Right renal pelvis (tissue), 4 donors: ENCODE data around the gene ZNF354C. TPM values are rescaled to one million over a fixed set of nuclear protein-coding genes. Genes with fewer than 3 reads are reported as not detected.

Experiments used
- DNase-seq, 4 donors: peaks; one replicate each; pipeline ENCODE4 v3.0.0-alpha.2; 2013; ENCODE audit warnings: low read depth in 4 of 4, low spot score in 3 of 4, missing footprints in 1 of 4
- polyA plus RNA-seq, 4 donors: library from polyadenylated mRNA; unstranded; fragments of 120-200 nt; gene quantifications; one replicate each; pipeline ENCODE4 v1.2.1, GENCODE V29; 2013; ENCODE audit not compliant: insufficient read length in 4 of 4

ZNF354C gene
- polyA plus RNA-seq, 4 donors: 15.9 to 20.0 (median 18.7) TPM

DNA sequence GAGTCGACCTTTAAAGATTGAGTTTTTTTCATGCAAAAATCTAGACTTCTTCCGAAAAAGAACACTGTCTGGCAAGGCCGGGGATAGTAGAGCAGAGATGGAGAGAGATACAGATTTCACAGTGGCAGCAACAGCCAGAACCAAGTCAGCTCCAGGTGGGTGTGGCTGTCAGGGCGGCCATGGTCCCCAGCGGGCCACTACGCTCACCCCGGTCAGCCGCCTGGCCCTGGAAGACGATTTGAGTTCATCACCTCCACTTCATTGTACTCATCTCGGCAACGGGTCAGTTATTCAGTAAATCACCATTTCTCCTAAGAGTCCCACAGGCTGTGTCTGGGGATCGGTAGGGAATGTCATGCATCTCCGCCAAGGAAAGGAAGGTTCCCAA is 53.0 kb downstream of the ZNF354C start:
- DNase-seq: no peak

DNA sequence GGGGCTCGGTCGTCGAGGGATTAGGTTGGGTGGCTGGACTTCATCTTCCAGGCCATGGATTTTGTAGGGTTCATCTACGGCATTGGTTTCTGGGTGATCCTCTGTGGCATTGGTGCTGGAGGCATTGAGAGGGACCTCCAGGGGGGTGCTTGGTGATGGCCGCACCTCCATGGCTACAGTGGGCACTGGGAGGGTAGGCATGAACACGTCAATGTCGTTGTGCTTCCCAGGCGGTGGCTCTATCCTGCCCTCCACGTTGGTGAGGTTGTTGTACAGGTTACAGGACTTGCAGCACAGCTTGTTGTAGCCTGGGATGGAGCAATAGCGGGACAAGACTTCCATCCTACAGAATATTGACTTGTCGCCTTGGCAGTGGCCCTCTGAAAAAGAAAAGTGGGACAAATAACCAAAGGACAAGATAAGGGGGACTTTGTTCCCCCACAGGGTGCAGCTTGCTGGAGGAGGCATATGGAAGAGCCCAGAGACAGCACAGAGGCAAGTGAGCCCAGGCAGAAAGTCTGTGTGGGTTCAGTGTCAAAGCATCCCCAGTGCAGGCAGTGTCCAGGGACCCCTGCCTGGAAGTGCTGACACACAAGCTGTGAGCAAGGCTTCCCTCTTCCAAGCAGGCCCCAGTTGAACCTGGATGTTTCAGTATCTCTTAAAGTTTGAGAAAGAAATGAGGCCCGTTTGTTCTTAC is 53.9 kb downstream of the ZNF354C start:
- DNase-seq: no peak

DNA sequence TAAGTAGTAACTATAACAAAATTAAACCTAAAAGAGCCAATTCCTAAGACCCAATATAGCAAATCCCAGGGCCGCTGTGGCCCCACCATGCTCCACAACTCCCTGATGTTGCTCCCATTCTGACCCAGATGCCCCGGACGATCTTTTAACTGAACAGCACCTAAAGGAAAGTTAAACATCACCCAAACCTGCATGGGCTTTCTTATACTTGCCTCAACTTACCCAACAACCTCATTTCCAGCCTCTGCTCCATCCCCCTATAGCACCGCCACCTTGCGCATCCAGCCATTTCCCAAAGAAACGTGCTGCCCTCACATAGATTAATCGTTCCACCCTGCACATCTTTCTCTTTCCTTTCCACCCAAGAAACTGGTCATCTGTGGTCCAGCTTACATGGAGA is 54.6 kb downstream of the ZNF354C start:
- no peak for DNase-seq

GRCh38 chr5:179115307-179115706 is 55.1 kb downstream of the ZNF354C start:
- DNase-seq: no peak

DNA sequence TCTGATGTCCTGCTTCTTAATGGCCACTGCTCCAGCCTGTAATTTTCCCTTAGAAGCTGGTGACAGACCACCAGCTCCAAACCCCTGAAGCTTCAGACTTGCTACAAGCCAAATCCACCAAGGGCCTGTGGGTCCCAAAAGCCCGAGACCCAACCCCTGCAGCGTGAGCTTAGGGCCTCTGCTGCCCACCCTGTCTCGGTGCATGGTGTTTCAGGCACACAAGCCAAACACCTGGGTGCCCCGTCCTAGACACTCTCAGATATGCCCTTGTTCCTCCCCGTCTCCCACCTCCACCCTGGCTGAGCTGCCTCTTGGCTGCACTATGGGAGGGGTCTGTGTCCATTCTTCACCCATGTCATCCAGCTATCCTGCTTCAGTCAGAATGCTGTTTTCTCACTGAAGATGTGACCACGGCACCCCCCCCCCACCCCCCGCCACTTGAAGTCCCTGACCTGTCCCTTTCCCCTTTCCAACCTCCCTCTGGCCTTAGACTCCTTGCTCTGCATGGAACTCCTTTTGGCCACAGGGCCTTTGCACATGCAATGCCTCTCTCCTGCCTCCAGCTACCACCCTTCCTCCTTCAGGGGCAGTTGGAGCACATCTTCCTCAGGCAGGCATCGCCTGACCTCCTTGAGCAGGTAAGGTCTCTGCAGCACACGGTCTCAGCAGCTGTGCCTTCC is 55.8 kb downstream of the ZNF354C start:
- DNase-seq: no peak

GRCh38 chr5:179118338-179118737 is 58.2 kb downstream of the ZNF354C start:
- no peak for DNase-seq

DNA sequence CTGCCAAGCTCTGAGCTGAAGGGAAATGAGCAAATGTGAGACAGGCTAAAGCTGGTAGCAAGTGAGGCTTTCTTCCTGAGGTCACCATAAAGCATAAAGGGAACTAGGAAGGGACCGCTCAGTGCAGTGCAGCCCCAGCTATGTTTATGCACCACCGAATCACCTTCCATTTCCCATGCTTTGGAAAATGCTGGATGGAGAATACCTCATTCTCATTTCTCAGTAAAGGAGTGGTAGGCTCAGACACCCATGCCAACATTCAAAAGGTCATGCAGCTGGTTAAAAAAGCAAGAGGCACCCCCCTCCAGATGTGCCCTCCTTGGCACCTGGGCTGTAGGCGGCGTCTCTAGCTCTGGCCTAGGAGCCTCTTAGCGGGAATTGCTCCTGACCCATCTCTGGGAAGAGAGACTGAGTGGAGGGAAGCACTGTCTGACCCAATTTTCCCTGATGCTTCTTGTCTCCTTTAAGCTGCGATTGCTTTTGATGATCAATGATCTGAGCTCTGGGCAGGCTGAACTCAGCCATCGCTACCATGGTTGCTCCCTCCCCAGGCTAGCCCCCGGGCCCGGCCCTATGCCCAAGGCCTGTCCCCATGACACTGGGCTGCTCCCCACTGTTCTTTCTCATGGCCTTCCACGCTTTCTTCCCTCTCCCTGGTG is 58.7 kb downstream of the ZNF354C start:
- DNase-seq: no peak

DNA sequence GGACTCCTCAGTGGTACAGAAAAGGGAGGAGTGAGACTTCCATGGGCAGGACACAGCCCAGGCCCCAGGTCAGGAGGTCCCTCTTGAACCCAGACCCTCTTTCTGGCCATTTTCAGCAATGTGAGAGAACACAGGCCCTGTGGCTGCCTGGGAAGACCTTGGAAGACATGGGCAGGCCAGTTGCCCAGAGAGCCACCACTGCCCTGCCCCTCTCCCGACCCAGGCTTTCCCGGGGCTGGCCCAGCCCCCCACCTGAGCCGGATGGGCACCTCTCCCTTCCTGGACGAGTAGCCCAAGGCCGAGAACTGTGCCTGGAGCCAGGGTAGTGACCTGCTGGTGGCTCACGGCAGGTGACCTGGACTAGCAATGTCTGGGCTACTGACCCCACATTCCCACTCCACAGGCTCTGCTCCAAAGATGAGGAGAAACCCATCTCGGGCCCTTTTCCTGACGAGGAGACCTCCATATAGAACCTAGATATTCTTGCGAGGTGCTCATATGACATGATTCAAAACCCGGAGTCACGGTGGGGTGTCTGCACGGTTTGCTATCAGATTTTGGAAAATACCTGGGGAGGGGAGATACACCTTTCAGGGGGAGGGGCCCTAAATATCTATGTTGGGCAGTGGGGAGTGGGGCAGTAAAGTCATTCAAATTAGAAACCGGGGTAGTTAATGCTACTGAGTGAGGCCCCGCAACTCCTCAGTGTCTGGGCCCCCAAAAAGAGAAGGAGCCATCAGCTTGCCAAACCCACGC is 59.4 kb downstream of the ZNF354C start:
- no peak for DNase-seq

DNA sequence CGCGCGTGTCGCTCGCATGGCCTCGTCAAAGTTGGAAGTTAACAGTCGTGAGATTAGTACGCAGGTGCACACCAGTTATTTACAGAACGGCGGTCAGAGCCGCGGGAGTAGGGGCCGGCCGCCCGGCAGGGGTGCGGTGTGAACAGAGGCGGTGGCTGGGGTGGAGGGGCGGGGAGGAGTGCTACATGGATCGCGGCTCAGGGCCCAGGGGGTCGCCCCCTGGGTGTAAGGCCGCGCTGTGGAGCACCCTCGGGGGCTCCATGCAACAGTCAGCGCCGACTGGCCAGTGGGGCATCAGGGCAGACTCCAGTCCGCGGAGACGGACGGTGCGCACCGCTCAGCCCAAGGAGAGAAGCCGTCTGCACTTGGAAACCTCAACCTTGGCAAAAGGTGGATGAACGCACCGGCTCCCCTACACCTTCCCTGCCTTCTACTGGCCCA is 60.3 kb downstream of the ZNF354C start:
- no peak for DNase-seq

DNA sequence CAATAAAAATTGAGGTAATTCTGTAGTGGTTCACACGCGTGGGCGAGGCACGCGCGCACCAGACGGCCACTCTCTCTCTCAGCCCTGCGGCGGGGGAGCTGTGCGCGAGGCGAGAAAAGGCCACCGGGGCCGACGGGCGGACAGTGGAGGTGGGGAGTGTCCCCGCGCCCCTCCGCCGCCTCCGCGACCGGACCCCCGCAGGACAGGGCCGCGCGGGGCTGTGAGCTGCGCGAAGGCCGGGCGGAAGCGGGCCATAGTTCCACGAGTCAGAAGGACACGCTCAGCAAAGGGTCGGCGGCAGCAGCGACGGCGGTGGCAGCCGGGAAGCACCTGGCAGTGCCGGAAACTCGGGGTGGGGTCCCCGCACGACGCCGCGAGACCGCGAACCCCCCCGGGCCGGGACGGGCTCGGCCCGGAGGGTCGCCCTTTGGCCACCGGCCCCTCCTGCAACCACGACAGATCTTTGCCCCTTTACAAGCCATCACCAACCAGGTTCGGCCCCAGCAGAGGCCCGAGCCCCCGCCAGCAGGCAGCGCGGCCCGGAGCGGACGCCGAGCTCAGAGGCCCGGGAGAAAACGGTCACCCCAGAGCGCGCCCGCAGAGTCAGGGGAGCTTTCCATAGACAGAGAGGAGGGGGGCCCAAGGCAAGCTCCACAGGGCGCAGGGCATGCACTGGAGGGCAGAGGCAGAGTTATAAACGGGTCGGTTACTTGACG is 60.9 kb downstream of the ZNF354C start:
- no peak for DNase-seq

- no peak for DNase-seq
Observed at GRCh38 chr5:179121667-179122111, 61.5 kb downstream of the ZNF354C start.

DNA sequence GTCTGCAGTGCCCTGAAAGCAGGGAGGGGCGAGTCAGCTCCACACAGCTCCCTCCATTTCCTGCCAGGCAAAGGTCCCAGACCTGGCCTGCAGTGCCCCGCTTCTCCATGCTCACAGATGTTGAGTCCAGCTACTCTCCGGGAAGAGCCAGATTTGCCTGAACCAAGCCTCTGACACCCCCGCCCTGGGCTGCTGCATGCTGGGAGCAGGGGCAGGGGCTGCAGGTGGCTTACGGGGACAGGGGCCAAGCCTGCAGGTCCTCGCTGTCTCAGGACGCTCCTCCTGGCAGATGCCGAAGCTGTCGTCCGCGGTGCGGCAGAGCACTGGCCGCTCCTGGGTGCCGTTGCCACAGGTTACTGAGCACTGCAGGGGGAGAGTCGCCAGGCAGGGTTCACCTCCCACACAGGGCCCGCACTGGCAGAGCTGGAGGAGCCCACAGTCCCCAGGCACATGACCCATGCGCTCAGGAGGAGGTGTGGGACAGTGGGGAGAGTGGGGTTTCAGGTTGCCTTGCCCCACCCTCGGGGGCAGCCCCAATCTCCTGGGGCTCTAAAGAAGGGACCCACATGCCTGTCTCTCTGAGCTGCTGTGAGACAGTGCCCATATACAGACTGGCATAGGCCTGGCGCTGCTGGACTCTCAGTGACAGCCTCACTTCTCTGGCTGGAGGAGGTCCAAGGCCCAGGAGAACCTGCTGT is 62.4 kb downstream of the ZNF354C start:
- DNase-seq: no peak

- DNase-seq: no peak
Observed at GRCh38 chr5:179123109-179123426, 62.9 kb downstream of the ZNF354C start.

GRCh38 chr5:179123491-179124272 is 63.5 kb downstream of the ZNF354C start:
- DNase-seq: no peak

DNA sequence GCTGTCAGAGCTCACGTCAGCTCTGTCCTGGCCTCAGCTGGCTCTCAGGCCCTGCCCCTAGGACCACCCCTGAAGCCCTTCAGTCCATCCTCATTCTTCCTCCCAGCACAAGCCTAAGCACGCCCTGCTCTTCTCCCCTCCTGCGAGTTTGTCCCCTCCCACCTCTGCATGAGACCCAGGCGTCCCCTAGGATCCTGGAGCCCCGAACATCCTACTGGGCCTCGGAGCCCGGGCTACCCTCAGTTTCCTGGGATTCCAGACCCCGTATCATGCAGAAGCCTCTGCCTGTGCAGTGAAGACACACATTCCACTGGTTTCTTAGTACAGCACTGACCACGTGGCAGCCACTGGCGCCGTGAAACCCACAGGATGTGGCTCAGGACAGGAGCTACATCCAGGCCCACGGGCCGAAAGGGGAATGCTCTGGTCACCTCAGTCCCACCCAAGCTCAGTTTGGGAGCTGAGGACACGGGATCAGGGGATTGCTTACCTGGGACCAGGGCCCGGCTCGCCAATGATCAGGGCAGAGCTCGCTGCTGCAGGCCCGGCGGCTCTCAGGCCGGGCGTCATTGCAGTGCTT is 64.2 kb downstream of the ZNF354C start:
- no peak for DNase-seq

GRCh38 chr5:179124853-179125788 is 64.9 kb downstream of the ZNF354C start:
- no peak for DNase-seq

DNA sequence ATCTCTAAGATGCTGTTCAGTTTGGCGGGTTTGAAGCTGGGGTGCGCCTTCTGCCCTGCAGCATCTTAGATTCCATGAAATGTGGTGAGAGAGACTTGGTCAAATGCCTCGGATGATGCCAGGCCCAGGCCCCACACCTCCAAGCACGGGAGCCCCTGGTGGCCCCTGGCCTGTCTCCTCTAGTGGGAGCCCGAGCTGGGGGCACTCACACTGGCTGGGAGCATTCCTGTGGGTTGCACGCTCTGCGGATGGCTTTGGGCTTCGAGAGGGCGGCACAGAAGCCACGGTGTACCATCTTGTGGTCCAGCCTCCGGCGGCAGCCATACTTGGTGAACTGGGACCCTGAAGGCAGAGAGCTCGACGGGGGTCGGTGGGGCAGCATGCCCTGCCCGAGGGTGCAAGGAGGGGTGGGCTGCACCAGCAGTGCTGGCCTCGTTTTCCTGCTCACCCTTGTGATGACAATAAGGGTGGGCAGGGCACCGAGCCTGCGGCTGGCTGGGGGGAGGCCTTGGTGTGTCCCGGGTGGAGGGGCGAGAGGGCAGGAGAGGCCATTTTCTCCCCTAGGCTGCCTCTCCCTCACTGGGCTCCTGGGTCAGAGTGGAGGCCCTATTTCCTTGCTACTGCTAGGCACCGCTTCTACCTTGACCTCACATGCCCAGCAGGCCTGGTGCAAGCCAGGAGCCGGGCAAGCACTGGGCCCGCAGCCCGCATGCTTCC is 65.8 kb downstream of the ZNF354C start:
- no peak for DNase-seq
